ENCODE measurements around the gene KCND3. TPM values are rescaled to one million over a fixed set of nuclear protein-coding genes. Genes with fewer than 3 reads are reported as not detected.

KCND3 gene
- total RNA-seq, 4 donors from 2014 or later: 7.4 to 20.4 (median 9.8) TPM

DNA sequence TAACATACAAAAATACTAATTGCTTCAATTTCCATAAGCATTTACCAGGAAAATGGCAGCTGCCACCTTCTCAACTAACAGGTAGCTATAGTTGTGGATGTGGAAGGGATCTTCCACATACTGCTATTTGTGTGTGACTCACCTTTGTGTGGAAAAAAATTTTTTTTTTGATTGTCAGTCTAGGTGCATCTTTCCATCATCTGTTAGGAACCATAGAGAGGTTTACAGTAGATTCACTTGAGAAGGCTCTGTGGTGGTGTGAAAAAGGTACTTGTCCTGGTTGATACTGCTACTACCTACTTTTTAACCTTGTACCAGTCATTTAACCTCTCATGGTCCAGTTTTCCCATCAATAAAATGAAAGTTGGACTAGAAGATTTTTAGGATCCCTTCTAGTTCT, 220.8 kb downstream of the KCND3 start:
- no peak for TF ChIP-seq POLR2A (IDR thresholded peaks at IDR 0.05)
- TF ChIP-seq, protein P1, sequence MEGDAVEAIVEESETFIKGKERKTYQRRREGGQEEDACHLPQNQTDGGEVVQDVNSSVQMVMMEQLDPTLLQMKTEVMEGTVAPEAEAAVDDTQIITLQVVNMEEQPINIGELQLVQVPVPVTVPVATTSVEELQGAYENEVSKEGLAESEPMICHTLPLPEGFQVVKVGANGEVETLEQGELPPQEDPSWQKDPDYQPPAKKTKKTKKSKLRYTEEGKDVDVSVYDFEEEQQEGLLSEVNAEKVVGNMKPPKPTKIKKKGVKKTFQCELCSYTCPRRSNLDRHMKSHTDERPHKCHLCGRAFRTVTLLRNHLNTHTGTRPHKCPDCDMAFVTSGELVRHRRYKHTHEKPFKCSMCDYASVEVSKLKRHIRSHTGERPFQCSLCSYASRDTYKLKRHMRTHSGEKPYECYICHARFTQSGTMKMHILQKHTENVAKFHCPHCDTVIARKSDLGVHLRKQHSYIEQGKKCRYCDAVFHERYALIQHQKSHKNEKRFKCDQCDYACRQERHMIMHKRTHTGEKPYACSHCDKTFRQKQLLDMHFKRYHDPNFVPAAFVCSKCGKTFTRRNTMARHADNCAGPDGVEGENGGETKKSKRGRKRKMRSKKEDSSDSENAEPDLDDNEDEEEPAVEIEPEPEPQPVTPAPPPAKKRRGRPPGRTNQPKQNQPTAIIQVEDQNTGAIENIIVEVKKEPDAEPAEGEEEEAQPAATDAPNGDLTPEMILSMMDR (IDR thresholded peaks at IDR 0.05): no peak
- intact Hi-C loops (cut with DNase I; ENCODE audit: low total_unique reads): loop anchor here (10.0 kb wide), 2 partner anchors 54 to 1534 kb away; no protein-coding TSS in a partner anchor

GRCh38 chr1:111768023-111768422, 221.4 kb downstream of the KCND3 start:
- no peak overlapping the region for H3K4me3 ChIP-seq (ENCODE audit: low read depth, poor library complexity, severe bottlenecking)
- no peak for DNase-seq (ENCODE audit: low spot score in 2 of 2)
- intact Hi-C loops (cut with DNase I; ENCODE audit: low total_unique reads): loop anchor here (10.0 kb wide), 2 partner anchors 53 to 1533 kb away; no protein-coding TSS in a partner anchor
- TF ChIP-seq, protein P1 (IDR thresholded peaks at IDR 0.05): no peak
- no peak for TF ChIP-seq POLR2A (IDR thresholded peaks at IDR 0.05)

More for the DNA sequence above, 220.8 kb downstream of the KCND3 start:
- DNase-seq (ENCODE audit: low spot score in 2 of 2): no peak
- H3K4me3 ChIP-seq (ENCODE audit: low read depth, poor library complexity, severe bottlenecking): no peak overlapping the region

- DNase-seq (ENCODE audit: low spot score in 2 of 2): no peak
- TF ChIP-seq, protein P1 (IDR thresholded peaks at IDR 0.05): no peak
- intact Hi-C loops (cut with DNase I; ENCODE audit: low total_unique reads): loop anchor here (5.0 to 10.0 kb wide), 3 partner anchors 48 to 1528 kb away; no protein-coding TSS in a partner anchor
- no peak overlapping the region for H3K4me3 ChIP-seq (ENCODE audit: low read depth, poor library complexity, severe bottlenecking)
- WGBS, 2 donors: 91 to 92% methylated on average over 2 of the region's 2 CpGs
These were observed 227.1 kb downstream of the KCND3 start for GRCh38 chr1:111762332-111762731.

DNA sequence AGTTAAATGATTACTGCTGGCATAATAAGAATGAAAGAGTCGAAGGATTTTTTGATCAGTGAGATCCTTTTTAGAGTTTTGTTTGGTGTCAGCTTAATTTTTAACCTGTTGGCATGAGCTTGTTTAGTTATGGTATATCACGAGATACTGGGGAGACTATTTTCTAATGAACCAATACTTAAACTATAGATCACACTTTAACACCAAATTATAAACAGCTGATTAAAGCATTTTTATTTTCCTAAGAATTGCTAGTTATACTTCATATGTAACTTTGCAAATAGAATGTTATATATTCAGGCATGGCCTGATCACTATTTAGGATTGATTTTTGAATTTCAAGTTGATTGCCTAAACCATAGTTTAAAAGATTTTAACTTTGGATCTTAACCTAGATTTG, 227.8 kb downstream of the KCND3 start:
- H3K4me3 ChIP-seq (ENCODE audit: low read depth, poor library complexity, severe bottlenecking): no peak overlapping the region
- intact Hi-C loops (cut with DNase I; ENCODE audit: low total_unique reads): loop anchor here (5.0 to 10.0 kb wide), 3 partner anchors 47 to 1527 kb away; no protein-coding TSS in a partner anchor
- 92 to 95% methylated on average over 2 of the region's 2 CpGs for WGBS, 2 donors
- no peak for TF ChIP-seq POLR2A (IDR thresholded peaks at IDR 0.05)
- TF ChIP-seq, protein P1 (IDR thresholded peaks at IDR 0.05): no peak
- DNase-seq (ENCODE audit: low spot score in 2 of 2): no peak

DNA sequence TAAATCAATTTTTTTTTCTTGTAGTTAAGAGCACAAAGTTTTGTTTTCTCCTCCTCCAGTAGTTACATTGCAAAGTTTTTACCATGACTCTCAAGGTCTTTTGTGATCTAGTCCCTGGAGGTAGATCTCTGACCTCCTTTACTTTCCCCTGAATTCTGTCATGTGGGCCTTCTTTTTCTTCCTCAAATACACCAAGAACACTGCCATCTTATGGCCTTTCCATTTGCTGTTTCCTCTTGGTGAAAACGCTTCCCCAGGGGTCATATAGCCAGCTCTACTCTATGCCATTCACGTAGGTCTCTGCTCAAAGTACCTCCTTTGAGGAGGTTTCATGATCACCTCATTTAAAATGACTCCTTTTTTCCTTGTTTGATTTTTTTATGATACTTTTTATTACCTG, 231.1 kb downstream of the KCND3 start:
- intact Hi-C loops (cut with DNase I; ENCODE audit: low total_unique reads): no loop called here

More for the DNA sequence above, 231.1 kb downstream of the KCND3 start:
- 68 to 69% methylated on average over 2 of the region's 2 CpGs for WGBS, 2 donors
- no peak overlapping the region for H3K4me3 ChIP-seq (ENCODE audit: low read depth, poor library complexity, severe bottlenecking)
- no peak for DNase-seq (ENCODE audit: low spot score in 2 of 2)
- TF ChIP-seq, protein P1 (IDR thresholded peaks at IDR 0.05): no peak
- TF ChIP-seq POLR2A (IDR thresholded peaks at IDR 0.05): no peak

Measured in lower leg skin (tissue), 4 donors.